Aorta (tissue), 5 donors: Measurements from ENCODE around the gene SFN. TPM values are rescaled to one million over a fixed set of nuclear protein-coding genes. Genes with fewer than 3 reads are reported as not detected.

Experiments used
- ATAC-seq: fragments of 200-7000 bp; cut with Tn5 transposase; one replicate; pipeline ENCODE4 v1.9.1; 2022; ENCODE audit warnings: moderate library complexity; ENCODE audit not compliant: low FRiP score
- DNase-seq, 2 donors: peaks; one replicate each; pipeline ENCODE4 v3.0.0-alpha.2; 2020
- H3K27ac ChIP-seq, 2 donors: one replicate each; pipeline ENCODE4 v1.5.1; 2013; ENCODE audit warnings: low read length in 2 of 2, mild to moderate bottlenecking in 2 of 2, moderate library complexity in 2 of 2, control low read depth in 1 of 2, inconsistent platforms in 1 of 2, low read depth in 1 of 2
- H3K27me3 ChIP-seq, 2 donors: one replicate each; pipeline ENCODE4 v1.6.1; 2013; ENCODE audit warnings: control low read depth in 1 of 2, low read length in 1 of 2, mild to moderate bottlenecking in 1 of 2, moderate library complexity in 1 of 2; ENCODE audit not compliant: insufficient read depth in 2 of 2, control insufficient read depth in 1 of 2
- H3K36me3 ChIP-seq, 2 donors: one replicate each; pipeline ENCODE4 v1.6.1; 2013; ENCODE audit warnings: control low read depth in 1 of 2, low read length in 1 of 2, mild to moderate bottlenecking in 1 of 2; ENCODE audit not compliant: insufficient read depth in 2 of 2, control insufficient read depth in 1 of 2
- H3K4me1 ChIP-seq, 2 donors: one replicate each; pipeline ENCODE4 v1.6.1; 2013; ENCODE audit warnings: low read length in 2 of 2, control low read depth in 1 of 2, mild to moderate bottlenecking in 1 of 2, moderate library complexity in 1 of 2; ENCODE audit not compliant: insufficient read depth in 2 of 2, control insufficient read depth in 1 of 2
- H3K4me3 ChIP-seq, 2 donors: one replicate each; pipeline ENCODE4 v1.5.1; 2013; ENCODE audit warnings: low read length in 2 of 2, control low read depth in 1 of 2, mild to moderate bottlenecking in 1 of 2
- H3K9me3 ChIP-seq: one replicate; pipeline ENCODE4 v1.6.1; 2013; ENCODE audit warnings: mild to moderate bottlenecking, low read length; ENCODE audit not compliant: control insufficient read depth
- WGBS, 2 donors: extraction: QIAGEN DNeasy Blood & Tissue Kit; methylation state at CpG; one replicate each; pipeline ENCODE4 v1.1.7; 2013; 5-methylcytosine and 5-hydroxymethylcytosine counted together
- intact Hi-C, 2 donors: fragments of 100-400 bp; cut with DNase I; formaldehyde crosslinking; loops; one replicate each; pipeline versions ENCODE4 v1.14.2 to v1.15.0; 2022
- polyA plus RNA-seq, 2 donors: library from polyadenylated mRNA; stranded (reverse); fragments of 200-250 nt; gene quantifications; one replicate each; pipeline ENCODE4 v1.2.3, GENCODE V29; 2013
- total RNA-seq, 2 donors: library from RNA; stranded (reverse); fragmentation: NEBNext Ultra II Directional; extraction: Animal tissue kit (Norgen Biotek cat#: 25700); gene quantifications; one replicate each; pipeline ENCODE4 v1.2.1, GENCODE V29; 2021
- donor health status: healthy with polysubstance abuse.
- donor health status: Bipolar disorder and iron deficiency.
- donor health status: DM: no; HTN: no; CAD: no.
- donor health status: DM: no; HTN: no; CAD: no.
- donor health status: DM: yes; HTN: yes; CAD: no.

Gene SFN
- total and polyA plus RNA-seq, 4 donors: 3.3 to 18.3 (median 5.7) TPM

- ATAC-seq (no peak), DNase-seq (no peak)
- 61 to 64% methylated on average over 9 of the region's 9 CpGs for WGBS, 2 donors
- Histone ChIP-seq H3K27me3 (no peaks in the 10 kb centered on the region), H3K4me3 (no peak overlapping the region), H3K9me3 (no peaks in the 10 kb centered on the region), H3K36me3 (peaks cover 0 to 7% of the 10 kb centered on the region in 2 donors), H3K27ac (no peak overlapping the region), H3K4me1 (no peaks in the 10 kb centered on the region)
- intact Hi-C loops: loop anchor here (1.0 kb wide), 2 partner anchors 24 to 26 kb away; no protein-coding TSS in a partner anchor
Measured at GRCh38 chr1:26852701-26853100, 10.2 kb upstream of the SFN start.

- intact Hi-C loops: loop anchor here (1.0 kb wide), 2 partner anchors 23 to 25 kb away; no protein-coding TSS in a partner anchor
- H3K27ac ChIP-seq: no peak overlapping the region
- WGBS, 2 donors: 6% methylated on average over 3 of the region's 3 CpGs
- H3K27me3 ChIP-seq: no peaks in the 10 kb centered on the region
- H3K4me1 ChIP-seq: no peaks in the 10 kb centered on the region
- H3K9me3 ChIP-seq: no peaks in the 10 kb centered on the region
- ATAC-seq (peak; percentile 81), DNase-seq (peak; percentile 93 to 96)
- H3K36me3 ChIP-seq: peaks cover 0 to 7% of the 10 kb centered on the region in 2 donors
- H3K4me3 ChIP-seq: no peak overlapping the region
Measured at GRCh38 chr1:26853156-26853555, 9.8 kb upstream of the SFN start.

GRCh38 chr1:26853600-26853999, 9.3 kb upstream of the SFN start:
- DNase-seq (no peak), ATAC-seq (no peak)
- Histone ChIP-seq H3K36me3 (peaks cover 0 to 7% of the 10 kb centered on the region in 2 donors), H3K9me3 (no peaks in the 10 kb centered on the region), H3K4me1 (no peaks in the 10 kb centered on the region), H3K4me3 (no peak overlapping the region), H3K27me3 (no peaks in the 10 kb centered on the region), H3K27ac (no peak overlapping the region)
- intact Hi-C loops: loop anchor here (1.0 kb wide), 2 partner anchors 23 to 25 kb away; no protein-coding TSS in a partner anchor
- WGBS, 2 donors: 94 to 96% methylated on average over 10 of the region's 10 CpGs

- Histone ChIP-seq H3K4me3 (no peak overlapping the region), H3K4me1 (no peaks in the 10 kb centered on the region), H3K27me3 (no peaks in the 10 kb centered on the region), H3K36me3 (peaks cover 0 to 7% of the 10 kb centered on the region in 2 donors), H3K27ac (no peak overlapping the region), H3K9me3 (no peaks in the 10 kb centered on the region)
- DNase-seq (no peak), ATAC-seq (no peak)
- 77 to 81% methylated on average over 3 to 5 of the region's 5 CpGs for WGBS, 2 donors
- intact Hi-C loops: no loop called here
Measured at GRCh38 chr1:26854906-26855305, 8.0 kb upstream of the SFN start.

GRCh38 chr1:26855636-26856035, 7.3 kb upstream of the SFN start:
- Histone ChIP-seq H3K4me1 (no peaks in the 10 kb centered on the region), H3K36me3 (peaks cover 0 to 6% of the 10 kb centered on the region in 2 donors), H3K27ac (no peak overlapping the region), H3K9me3 (no peaks in the 10 kb centered on the region), H3K27me3 (no peaks in the 10 kb centered on the region), H3K4me3 (no peak overlapping the region)
- DNase-seq: no peak
- no peak for ATAC-seq
- intact Hi-C loops: no loop called here
- 89 to 98% methylated on average over 4 of the region's 4 CpGs for WGBS, 2 donors

GRCh38 chr1:26856181-26856580, 6.8 kb upstream of the SFN start:
- ATAC-seq (no peak), DNase-seq (no peak)
- no peak overlapping the region for H3K27ac ChIP-seq
- H3K4me3 ChIP-seq: no peak overlapping the region
- no peaks in the 10 kb centered on the region for H3K4me1 ChIP-seq
- H3K9me3 ChIP-seq: no peaks in the 10 kb centered on the region
- 88 to 90% methylated on average over 11 of the region's 11 CpGs for WGBS, 2 donors
- peaks cover 0 to 2% of the 10 kb centered on the region in 2 donors for H3K36me3 ChIP-seq
- no peaks in the 10 kb centered on the region for H3K27me3 ChIP-seq
- intact Hi-C loops: no loop called here

- no peak overlapping the region for H3K4me3 ChIP-seq
- intact Hi-C loops: no loop called here
- H3K36me3 ChIP-seq: no peaks in the 10 kb centered on the region
- no peaks in the 10 kb centered on the region for H3K27me3 ChIP-seq
- no peaks in the 10 kb centered on the region for H3K4me1 ChIP-seq
- no peak overlapping the region for H3K27ac ChIP-seq
- ATAC-seq (no peak), DNase-seq (no peak)
- WGBS, 2 donors: 75 to 80% methylated on average over 21 of the region's 21 CpGs
- no peaks in the 10 kb centered on the region for H3K9me3 ChIP-seq
Measured at GRCh38 chr1:26856604-26857469, 6.1 kb upstream of the SFN start.

- H3K36me3 ChIP-seq: no peaks in the 10 kb centered on the region
- ATAC-seq (no peak), DNase-seq (no peak)
- WGBS, 2 donors: 83 to 84% methylated on average over 8 of the region's 8 CpGs
- intact Hi-C loops: no loop called here
- no peak overlapping the region for H3K4me3 ChIP-seq
- no peaks in the 10 kb centered on the region for H3K27me3 ChIP-seq
- H3K9me3 ChIP-seq: no peaks in the 10 kb centered on the region
- no peak overlapping the region for H3K27ac ChIP-seq
- no peaks in the 10 kb centered on the region for H3K4me1 ChIP-seq
Measured at GRCh38 chr1:26857473-26858060, 5.4 kb upstream of the SFN start.

- no peaks in the 10 kb centered on the region for H3K4me1 ChIP-seq
- no peak overlapping the region for H3K4me3 ChIP-seq
- WGBS, 2 donors: 85 to 87% methylated on average over 4 of the region's 4 CpGs
- ATAC-seq (no peak), DNase-seq (no peak)
- no peak overlapping the region for H3K27ac ChIP-seq
- intact Hi-C loops: no loop called here
- H3K9me3 ChIP-seq: no peaks in the 10 kb centered on the region
- no peaks in the 10 kb centered on the region for H3K27me3 ChIP-seq
- H3K36me3 ChIP-seq: no peaks in the 10 kb centered on the region
Measured at GRCh38 chr1:26858160-26858559, 4.8 kb upstream of the SFN start.
